GM19328 (cell line): ENCODE measurements around the gene PGK1.

Experiments used
- ATAC-seq: cut with Tn5 transposase; IDR thresholded peaks from one replicate; pipeline ENCODE4 v1.9.1; 2021; ENCODE audit warnings: mild to moderate bottlenecking, moderate library complexity; ENCODE audit not compliant: unreplicated experiment

Gene PGK1

DNA sequence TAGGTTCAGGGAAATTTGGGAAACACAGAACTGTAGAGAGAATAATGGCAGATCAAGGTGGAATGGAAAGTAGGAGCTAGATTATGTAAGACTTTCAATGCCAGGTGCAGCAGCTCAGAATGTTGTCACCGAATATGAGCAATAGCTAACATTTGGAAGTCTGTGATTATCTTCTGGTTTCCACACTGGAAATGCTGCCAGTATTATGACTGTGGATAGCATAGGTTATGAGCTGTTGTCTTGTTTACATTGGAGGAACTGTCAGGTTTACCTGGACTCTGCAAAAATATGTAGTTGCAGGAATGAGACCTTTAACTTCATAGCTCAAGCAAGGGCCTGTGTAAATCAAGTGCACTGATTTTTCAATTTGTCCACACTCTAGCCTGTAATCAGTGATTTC is 61.4 kb downstream of the PGK1 start:
- no peak for ATAC-seq

DNA sequence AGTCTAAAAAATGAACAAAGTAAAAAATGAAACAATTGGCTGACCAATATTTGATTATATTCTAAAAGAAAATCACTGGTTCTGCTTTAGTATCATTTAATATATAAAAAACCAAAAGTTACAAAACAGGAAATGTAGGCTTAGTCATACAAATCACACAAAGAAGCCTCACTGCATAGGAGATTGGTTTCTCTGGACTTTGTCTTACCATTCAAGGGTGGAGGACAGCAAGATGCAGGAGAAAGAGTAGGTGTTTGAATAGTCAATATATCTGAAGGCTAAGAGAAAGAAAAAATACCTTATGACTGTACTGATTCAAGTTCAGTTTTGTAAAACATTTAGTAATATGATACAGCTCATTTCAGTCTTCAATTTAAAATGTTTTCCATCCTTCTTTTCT is 64.0 kb downstream of the PGK1 start:
- ATAC-seq, result no peak
